Right lobe of liver (tissue), 6 donors: ENCODE results near the gene PRKCA. TPM values are rescaled to one million over a fixed set of nuclear protein-coding genes. Genes with fewer than 3 reads are reported as not detected.

ENCODE experiments used
- ATAC-seq, 4 donors: fragments of 200-7000 bp; cut with Tn5 transposase; one replicate each; pipeline ENCODE4 v1.9.1; 2020; ENCODE audit warnings: mild to moderate bottlenecking in 4 of 4, moderate library complexity in 4 of 4
- DNase-seq, 3 donors: peaks; one replicate each; pipeline ENCODE4 v3.0.0-alpha.2; 2020
- H3K27ac ChIP-seq, 3 donors: fragments of 200-600 bp; one replicate each; pipeline ENCODE4 v1.8.0; 2022
- H3K27me3 ChIP-seq, 2 donors: fragments of 200-600 bp; one replicate each; pipeline ENCODE4 v1.8.0; 2022
- H3K36me3 ChIP-seq, 4 donors: fragments of 200-600 bp; sonication (generic) in 1 of 4; one replicate each; pipeline versions ENCODE4 v1.5.1 to v1.8.0; 2017 to 2022; ENCODE audit warnings: control low read depth in 1 of 4
- H3K4me1 ChIP-seq, 4 donors: fragments of 200-600 bp; sonication (generic) in 1 of 4; one replicate each; pipeline versions ENCODE4 v1.5.1 to v1.8.0; 2017 to 2022; ENCODE audit warnings: control low read depth in 1 of 4
- H3K4me3 ChIP-seq, 3 donors: fragments of 200-600 bp; one replicate each; pipeline ENCODE4 v1.8.0; 2022
- H3K9me3 ChIP-seq, 4 donors: fragments of 200-600 bp; sonication (generic) in 1 of 4; one replicate each; pipeline versions ENCODE4 v1.5.1 to v1.8.0; 2017 to 2022; ENCODE audit warnings: control low read depth in 1 of 4
- POLR2A ChIP-seq: fragments of 450-650 bp; IDR thresholded peaks from one replicate; pipeline ENCODE4 v1.6.1; 2017; ENCODE audit warnings: antibody characterized with exemption, mild to moderate bottlenecking
- WGBS: methylation state at CpG from one replicate; pipeline ENCODE4 v1.1.6; 2018; ENCODE audit warnings: low coverage, low lambda C conversion rate; ENCODE audit not compliant: insufficient coverage; ENCODE audit errors: missing lambda C conversion rate; 5-methylcytosine and 5-hydroxymethylcytosine counted together
- intact Hi-C, 2 donors: fragments of 100-400 bp; cut with DNase I; formaldehyde crosslinking; loops; one replicate each; pipeline versions ENCODE4 v1.11.2 to v1.14.1; 2022
- total RNA-seq, 6 experiments: library from RNA; depleted of rRNA in 2 of 6; stranded (reverse); fragments of >200 nt in 2 of 6; fragmentation: NEBNext Ultra II Directional in 3 of 6; extraction: Animal tissue kit (Norgen Biotek cat#: 25700) in 3 of 6; gene quantifications; one replicate each; pipeline versions ENCODE4 v1.1.0 to v1.2.4, GENCODE V29; 2016 to 2023
- TF ChIP-seq, protein P1 (sequence below), 4 donors: fragments of 200-600 bp in 3 of 4; fragments of 450-650 bp in 1 of 4; IDR thresholded peaks; one replicate each; pipeline versions ENCODE4 v1.5.1 to v1.8.0; 2016 to 2022; ENCODE audit warnings: antibody characterized with exemption in 4 of 4, mild to moderate bottlenecking in 2 of 4
- donor health status: DM: no; HTN: yes; CAD: no.
- donor health status: DM: no; HTN: no; CAD: no.
- donor health status: DM: no; HTN: no; CAD: no.
- donor health status: DM: no; HTN: yes; CAD: no.
- donor health status: DM: no; HTN: yes; CAD: no.

PRKCA gene
- total RNA-seq, 6 experiments from 2014 or later = 11.7 to 23.0 (median 18.7) TPM

DNA sequence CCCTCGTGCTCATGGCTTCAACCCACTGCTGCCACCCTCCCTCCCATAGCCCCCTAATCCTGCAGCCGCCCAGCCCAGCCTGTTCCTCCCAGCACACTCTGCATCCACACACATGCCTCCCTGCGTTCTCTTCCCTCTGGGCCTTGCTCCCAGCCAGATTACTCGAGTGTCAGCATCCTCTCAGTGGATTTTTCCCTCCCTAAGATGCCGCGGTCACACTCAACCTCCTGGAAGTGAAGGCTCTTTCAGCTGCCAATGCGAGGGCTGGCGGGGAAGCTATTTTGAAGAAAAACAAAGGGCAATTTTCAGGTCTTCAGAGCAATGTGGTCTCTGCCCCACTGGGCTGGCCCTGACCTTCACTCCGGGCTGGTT, 509.3 kb downstream of the PRKCA start:
- no peak overlapping the region for H3K27ac ChIP-seq
- H3K36me3 ChIP-seq = no peaks in the 10 kb centered on the region
- DNase-seq (no peak), ATAC-seq (peak in 1 of 4 donors; percentile 10)
- H3K27me3 ChIP-seq = no peaks in the 10 kb centered on the region
- H3K4me3 ChIP-seq = no peak overlapping the region
- intact Hi-C loops = no loop called here
- no peaks in the 10 kb centered on the region for H3K4me1 ChIP-seq
- TF ChIP-seq, protein P1, sequence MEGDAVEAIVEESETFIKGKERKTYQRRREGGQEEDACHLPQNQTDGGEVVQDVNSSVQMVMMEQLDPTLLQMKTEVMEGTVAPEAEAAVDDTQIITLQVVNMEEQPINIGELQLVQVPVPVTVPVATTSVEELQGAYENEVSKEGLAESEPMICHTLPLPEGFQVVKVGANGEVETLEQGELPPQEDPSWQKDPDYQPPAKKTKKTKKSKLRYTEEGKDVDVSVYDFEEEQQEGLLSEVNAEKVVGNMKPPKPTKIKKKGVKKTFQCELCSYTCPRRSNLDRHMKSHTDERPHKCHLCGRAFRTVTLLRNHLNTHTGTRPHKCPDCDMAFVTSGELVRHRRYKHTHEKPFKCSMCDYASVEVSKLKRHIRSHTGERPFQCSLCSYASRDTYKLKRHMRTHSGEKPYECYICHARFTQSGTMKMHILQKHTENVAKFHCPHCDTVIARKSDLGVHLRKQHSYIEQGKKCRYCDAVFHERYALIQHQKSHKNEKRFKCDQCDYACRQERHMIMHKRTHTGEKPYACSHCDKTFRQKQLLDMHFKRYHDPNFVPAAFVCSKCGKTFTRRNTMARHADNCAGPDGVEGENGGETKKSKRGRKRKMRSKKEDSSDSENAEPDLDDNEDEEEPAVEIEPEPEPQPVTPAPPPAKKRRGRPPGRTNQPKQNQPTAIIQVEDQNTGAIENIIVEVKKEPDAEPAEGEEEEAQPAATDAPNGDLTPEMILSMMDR (IDR thresholded peaks at IDR 0.05) = no peak
- no peak for TF ChIP-seq POLR2A
- H3K9me3 ChIP-seq = no peaks in the 10 kb centered on the region
- WGBS = 67% methylated on average over 6 of the region's 9 CpGs

DNA sequence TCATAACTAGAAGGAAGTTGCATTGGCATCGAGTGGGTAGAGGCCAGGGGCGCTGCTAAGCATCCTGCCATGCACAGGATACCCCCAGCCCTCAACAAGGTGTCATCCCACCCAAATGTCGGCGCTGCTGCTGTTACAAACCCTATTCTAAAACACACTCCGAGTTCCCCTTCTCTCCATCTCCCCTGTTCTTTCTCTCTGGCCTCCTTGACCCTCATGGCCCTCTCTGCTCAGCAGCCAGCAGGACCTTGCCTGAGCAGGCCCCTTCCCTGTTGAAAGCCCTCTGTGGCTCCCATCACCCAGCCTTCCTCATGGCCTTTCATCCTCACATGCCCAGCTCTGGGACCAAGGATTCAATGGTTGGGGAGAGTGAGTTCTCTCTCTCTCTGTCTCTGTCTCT, 510.2 kb downstream of the PRKCA start:
- no peaks in the 10 kb centered on the region for H3K4me1 ChIP-seq
- no peaks in the 10 kb centered on the region for H3K9me3 ChIP-seq
- no peaks in the 10 kb centered on the region for H3K27me3 ChIP-seq
- TF ChIP-seq, protein P1 (IDR thresholded peaks at IDR 0.05) = no peak
- no peak for TF ChIP-seq POLR2A
- no peak overlapping the region for H3K27ac ChIP-seq
- no peak overlapping the region for H3K4me3 ChIP-seq
- intact Hi-C loops = no loop called here
- no peak for DNase-seq
- ATAC-seq = no peak
- 74% methylated on average over 3 of the region's 5 CpGs for WGBS
- H3K36me3 ChIP-seq = no peaks in the 10 kb centered on the region

DNA sequence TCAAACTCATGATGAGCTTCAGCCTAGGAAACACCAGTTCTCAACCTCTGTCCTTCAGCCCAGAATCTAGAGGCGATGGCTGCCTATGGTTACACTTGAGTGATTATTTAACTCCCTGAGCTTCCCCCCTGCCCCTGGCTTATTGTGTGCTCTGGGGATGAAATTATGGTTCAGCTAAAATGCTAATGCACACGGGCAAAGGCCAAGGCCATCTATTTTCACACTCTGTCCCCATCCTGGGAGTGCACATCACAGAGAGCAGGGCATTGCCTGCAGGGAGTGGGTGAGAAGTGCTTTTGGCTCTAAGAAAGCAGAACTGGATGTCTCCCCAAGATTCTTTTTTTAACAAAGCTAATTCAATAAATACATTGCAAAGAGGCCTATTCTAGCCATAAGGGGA, 510.9 kb downstream of the PRKCA start:
- Histone ChIP-seq H3K9me3 (no peaks in the 10 kb centered on the region), H3K36me3 (no peaks in the 10 kb centered on the region), H3K27ac (no peak overlapping the region), H3K4me3 (no peak overlapping the region), H3K27me3 (no peaks in the 10 kb centered on the region), H3K4me1 (no peaks in the 10 kb centered on the region)
- TF ChIP-seq, protein P1 (IDR thresholded peaks at IDR 0.05) = no peak
- WGBS = 40% methylated on average over 2 of the region's 2 CpGs
- DNase-seq (no peak), ATAC-seq (no peak)
- intact Hi-C loops = no loop called here

DNA sequence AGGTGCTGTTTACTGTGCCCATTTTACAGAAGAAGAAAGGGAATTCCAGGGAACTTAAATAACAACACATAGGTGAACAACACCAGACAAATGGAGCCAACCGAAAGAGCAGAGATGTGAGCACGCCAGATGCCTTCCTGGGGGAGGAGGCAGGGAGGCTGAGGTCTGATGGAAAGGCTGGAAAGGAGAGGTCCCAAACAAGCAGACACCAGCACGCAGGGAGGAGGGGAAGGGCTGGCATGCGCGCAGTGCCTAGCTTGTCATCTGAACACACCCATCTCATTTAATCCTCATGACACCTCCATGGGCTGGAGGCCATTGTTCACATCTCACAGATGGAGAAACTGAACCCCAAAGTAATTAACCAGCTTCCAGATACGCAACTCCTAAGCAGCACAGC, 511.6 kb downstream of the PRKCA start:
- Histone ChIP-seq H3K27me3 (no peaks in the 10 kb centered on the region), H3K27ac (no peak overlapping the region), H3K36me3 (no peaks in the 10 kb centered on the region), H3K4me3 (no peak overlapping the region), H3K9me3 (no peaks in the 10 kb centered on the region), H3K4me1 (no peaks in the 10 kb centered on the region)
- no peak for TF ChIP-seq POLR2A
- TF ChIP-seq, protein P1 (IDR thresholded peaks at IDR 0.05) = no peak
- ATAC-seq (no peak), DNase-seq (no peak)
- 60% methylated on average over 1 of the region's 6 CpGs for WGBS
- intact Hi-C loops = no loop called here

DNA sequence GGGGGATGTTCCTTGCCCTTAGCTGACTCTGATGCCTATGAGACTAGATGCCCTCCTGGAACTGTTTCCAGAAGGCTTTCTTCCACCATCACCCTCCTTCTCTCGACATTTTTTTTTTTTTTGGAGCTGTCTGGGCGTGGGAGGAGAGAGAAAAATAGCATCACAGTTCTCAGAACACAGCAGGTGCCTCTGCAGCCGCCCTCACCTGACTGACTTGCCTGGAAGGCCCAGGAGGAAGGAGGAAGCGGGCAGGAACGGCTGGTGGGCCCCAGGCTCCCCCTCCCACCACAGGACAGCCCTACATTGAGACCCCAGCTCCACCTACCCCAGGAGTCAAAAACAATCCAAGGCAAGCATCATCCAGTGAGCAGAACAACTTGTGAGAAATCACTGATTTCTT, 512.2 kb downstream of the PRKCA start:
- ATAC-seq (no peak), DNase-seq (no peak)
- H3K36me3 ChIP-seq = no peaks in the 10 kb centered on the region
- no peak overlapping the region for H3K4me3 ChIP-seq
- 49% methylated on average over 5 of the region's 5 CpGs for WGBS
- intact Hi-C loops = no loop called here
- no peaks in the 10 kb centered on the region for H3K4me1 ChIP-seq
- H3K27me3 ChIP-seq = no peaks in the 10 kb centered on the region
- TF ChIP-seq, protein P1 (IDR thresholded peaks at IDR 0.05) = no peak
- no peak for TF ChIP-seq POLR2A
- H3K27ac ChIP-seq = no peak overlapping the region
- no peaks in the 10 kb centered on the region for H3K9me3 ChIP-seq
